ENCODE measurements around the gene PPID. TPM values are rescaled to one million over a fixed set of nuclear protein-coding genes. Genes with fewer than 3 reads are reported as not detected.

The PPID gene
- total and polyA plus RNA-seq, 2 of the 4 experiments (the other 2 are of a cell fraction) = 11.8 to 21.1 TPM

- Histone ChIP-seq H3K56ac (ENCODE audit: extremely low read depth, insufficient read depth, low read length) (no peak overlapping the region), H3K27ac (ENCODE audit: insufficient read depth, low read length) (no peak overlapping the region), H2AFZ (replicated peaks; ENCODE audit: low read length, poor library complexity) (no peak overlapping the region), H3K4me1 (ENCODE audit: control insufficient read depth, insufficient read depth, low read length) (no peaks in the 10 kb centered on the region), H2BK15ac (ENCODE audit: low read depth, low read length) (no peak overlapping the region), H2AK9ac (replicated peaks; ENCODE audit: low read depth, low read length, poor library complexity) (no peak overlapping the region), H3K36me3 (ENCODE audit: control insufficient read depth, insufficient read depth, low read length) (no peaks in the 10 kb centered on the region), H3K9me1 (ENCODE audit: insufficient read depth, low read length) (no peaks in the 10 kb centered on the region; the same call in 1 of the 2 replicates), H3K9me3 (ENCODE audit: control insufficient read depth, insufficient read depth, low read length) (no peaks in the 10 kb centered on the region), H2BK20ac (ENCODE audit: low read depth, low read length) (no peak overlapping the region), H4K8ac (ENCODE audit: low read depth in 2 of 2, low read length in 2 of 2) (no peak overlapping the region), H4K91ac (ENCODE audit: insufficient read depth, low read depth, low read length) (no peak overlapping the region), H3K4me3 (ENCODE audit: insufficient read depth, low read depth, low read length) (no peak overlapping the region), H3K27me3 (ENCODE audit: control insufficient read depth, insufficient read depth, low read length) (peaks cover 8% of the 10 kb centered on the region), H3K23ac (ENCODE audit: low read depth, low read length) (no peak overlapping the region), H3K9ac (ENCODE audit: low read depth, low read length) (no peak overlapping the region), H3K4me2 (ENCODE audit: low read depth, low read length) (no peak overlapping the region), H2AK5ac (ENCODE audit: low read depth, low read length) (no peak overlapping the region), H3K79me1 (ENCODE audit: low read depth in 1 of 2, low read length in 2 of 2) (no peaks in the 10 kb centered on the region), H3K18ac (ENCODE audit: low read depth, low read length) (no peak overlapping the region), H2BK120ac (ENCODE audit: low read depth, low read length) (no peak overlapping the region), H2BK5ac (ENCODE audit: low read depth, low read length, poor library complexity, severe bottlenecking) (no peak overlapping the region), H4K5ac (ENCODE audit: low read depth, low read length) (no peak overlapping the region), H4K20me1 (ENCODE audit: insufficient read depth, low read length) (no peaks in the 10 kb centered on the region), H3K4ac (ENCODE audit: low read depth, low read length) (no peak overlapping the region), H3K14ac (replicated peaks; ENCODE audit: low read depth, low read length) (no peak overlapping the region)
- ATAC-seq (ENCODE audit: low read depth) = no peak
- WGBS, 2 experiments (ENCODE audit: extremely low coverage in 2 of 2, insufficient read length in 1 of 2) = no CpG with 5 or more reads among the region's 1 CpG
- ChIA-PET POLR2A (ENCODE audit: unreplicated experiment) (no interaction called here), CTCF (interaction anchor here (2.3 kb wide), 1 partner anchor 13 kb away, joined by 5 read pairs; no protein-coding TSS in a partner anchor)
- intact Hi-C loops (cut with micrococcal nuclease) (no loop called here), dilution Hi-C loops (cut with HindIII; ENCODE audit: low sequenced_read_pairs, unreplicated experiment) (no loop called here), in situ Hi-C loops (cut with MboI; ENCODE audit: low sequenced_read_pairs) (loop anchor here (5.0 to 10.0 kb wide), 3 partner anchors 119 to 717 kb away; no protein-coding TSS in a partner anchor)
- DNase-seq = no peak
- no TSS peak for BruUV-seq (replicated peaks)
- no peak for TF ChIP-seq POLR2A (IDR thresholded peaks at IDR 0.05; ENCODE audit: low read depth, low read length)
- no peak for TF ChIP-seq MAZ (IDR thresholded peaks at IDR 0.05; ENCODE audit: borderline replicate concordance, low read depth, low read length)
- no peak for TF ChIP-seq RAD21 (IDR thresholded peaks at IDR 0.05; ENCODE audit: low read length)
- TF ChIP-seq RFX5 (IDR thresholded peaks at IDR 0.05; ENCODE audit: low read depth, low read length) = no peak
- TF ChIP-seq MAFK (IDR thresholded peaks at IDR 0.05; ENCODE audit: low read depth, low read length) = no peak
- TF ChIP-seq MXI1 (IDR thresholded peaks at IDR 0.05; ENCODE audit: borderline replicate concordance, low read depth, low read length) = no peak
- no peak for TF ChIP-seq BHLHE40 (IDR thresholded peaks at IDR 0.05; ENCODE audit: low read depth, low read length)
- no peak for TF ChIP-seq NFE2L2 (IDR thresholded peaks at IDR 0.05; ENCODE audit: low read depth, low read length)
- TF ChIP-seq RCOR1 (IDR thresholded peaks at IDR 0.05; ENCODE audit: insufficient replicate concordance, low read length) = no peak
- no peak for TF ChIP-seq FOS (IDR thresholded peaks at IDR 0.05; ENCODE audit: low read depth, low read length)
- TF ChIP-seq, protein P1, sequence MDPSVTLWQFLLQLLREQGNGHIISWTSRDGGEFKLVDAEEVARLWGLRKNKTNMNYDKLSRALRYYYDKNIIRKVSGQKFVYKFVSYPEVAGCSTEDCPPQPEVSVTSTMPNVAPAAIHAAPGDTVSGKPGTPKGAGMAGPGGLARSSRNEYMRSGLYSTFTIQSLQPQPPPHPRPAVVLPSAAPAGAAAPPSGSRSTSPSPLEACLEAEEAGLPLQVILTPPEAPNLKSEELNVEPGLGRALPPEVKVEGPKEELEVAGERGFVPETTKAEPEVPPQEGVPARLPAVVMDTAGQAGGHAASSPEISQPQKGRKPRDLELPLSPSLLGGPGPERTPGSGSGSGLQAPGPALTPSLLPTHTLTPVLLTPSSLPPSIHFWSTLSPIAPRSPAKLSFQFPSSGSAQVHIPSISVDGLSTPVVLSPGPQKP (IDR thresholded peaks at IDR 0.05; ENCODE audit: borderline replicate concordance, low read depth, low read length) = no peak
- TF ChIP-seq CTCF (conservative IDR thresholded peaks at IDR 0.05; ENCODE audit: low read depth, low read length) = no peak
- no peak for TF ChIP-seq SMC3 (IDR thresholded peaks at IDR 0.05; ENCODE audit: low read depth, low read length)
Observed at GRCh38 chr4:158728236-158728635, 5.0 kb upstream of the PPID start.

Data from IMR-90 (cell line).